ENCODE results near the gene CHAF1B.

The CHAF1B gene

GRCh38 chr21:36454093-36454531, 68.9 kb downstream of the CHAF1B start:
- DNase-seq (ENCODE audit: insufficient read length, low spot score) (no peak), FAIRE-seq (no peak)
- no peak for TF ChIP-seq POU2F2 (IDR thresholded peaks at IDR 0.05; ENCODE audit: low read depth, low read length)
- TF ChIP-seq TAF1 (IDR thresholded peaks at IDR 0.05; ENCODE audit: low read depth, low read length): no peak
- no peak for TF ChIP-seq SPI1 (IDR thresholded peaks at IDR 0.05; ENCODE audit: low read depth, low read length)
- no peak for TF ChIP-seq PAX5 (IDR thresholded peaks at IDR 0.05; ENCODE audit: insufficient read depth, low read length, severe bottlenecking)
- TF ChIP-seq POLR2A (IDR thresholded peaks at IDR 0.05; ENCODE audit: low read depth, low read length): no peak
- TF ChIP-seq POLR2AphosphoS5 (IDR thresholded peaks at IDR 0.05; ENCODE audit: low read depth, low read length): no peak

GRCh38 chr21:36454706-36455105, 69.5 kb downstream of the CHAF1B start:
- FAIRE-seq: no peak
- no peak for TF ChIP-seq POLR2A (IDR thresholded peaks at IDR 0.05; ENCODE audit: low read depth, low read length)
- TF ChIP-seq SPI1 (IDR thresholded peaks at IDR 0.05; ENCODE audit: low read depth, low read length): no peak
- no peak for TF ChIP-seq POLR2AphosphoS5 (IDR thresholded peaks at IDR 0.05; ENCODE audit: low read depth, low read length)
- TF ChIP-seq PAX5 (IDR thresholded peaks at IDR 0.05; ENCODE audit: insufficient read depth, low read length, severe bottlenecking): no peak
- no peak for TF ChIP-seq POU2F2 (IDR thresholded peaks at IDR 0.05; ENCODE audit: low read depth, low read length)
- TF ChIP-seq TAF1 (IDR thresholded peaks at IDR 0.05; ENCODE audit: low read depth, low read length): no peak

DNA sequence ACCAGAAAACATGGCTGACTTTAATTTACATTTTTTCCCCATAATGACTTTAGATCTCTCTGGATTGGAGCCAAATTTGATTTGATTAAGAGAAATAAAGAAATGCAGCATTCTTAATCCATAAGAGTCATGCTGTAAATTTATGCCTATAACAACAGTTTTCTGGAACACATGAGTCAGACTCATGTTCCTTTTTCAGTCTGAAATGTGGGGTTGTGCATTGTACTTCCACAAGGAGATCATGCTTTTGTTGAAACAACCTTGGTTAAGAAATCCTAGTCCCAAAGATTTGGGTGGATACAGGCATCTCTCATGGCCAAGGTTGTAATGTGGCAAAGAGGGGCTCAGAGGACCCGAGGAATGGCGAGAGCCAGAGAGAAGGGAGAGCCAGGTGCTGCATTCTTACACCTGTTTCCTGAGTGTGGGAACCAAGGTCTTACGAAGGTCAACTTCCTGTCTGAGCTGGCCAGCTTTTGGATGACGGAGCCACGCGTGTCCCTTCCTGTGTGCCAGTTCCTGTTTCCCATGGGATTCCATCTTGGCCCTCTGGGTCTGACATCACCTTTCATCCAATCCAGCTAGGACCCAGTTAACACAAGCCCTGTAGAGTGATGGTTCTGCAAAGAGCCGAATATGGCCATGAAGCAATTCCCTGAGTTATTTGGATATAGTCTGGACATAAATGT, 71.7 kb downstream of the CHAF1B start:
- DNase-seq (ENCODE audit: insufficient read length, low spot score) (no peak), FAIRE-seq (no peak)
- TF ChIP-seq SPI1 (IDR thresholded peaks at IDR 0.05; ENCODE audit: low read depth, low read length) (peak; percentile 35; the same call in 1 of the 2 replicates), POLR2A (IDR thresholded peaks at IDR 0.05; ENCODE audit: low read depth, low read length) (no peak)

More at GRCh38 chr21:36454706-36455105, 69.5 kb downstream of the CHAF1B start:
- no peak for DNase-seq (ENCODE audit: insufficient read length, low spot score)

GRCh38 chr21:36459098-36459497, 73.9 kb downstream of the CHAF1B start:
- DNase-seq (ENCODE audit: insufficient read length, low spot score) (no peak), FAIRE-seq (no peak)
- no peak for TF ChIP-seq POU2F2 (IDR thresholded peaks at IDR 0.05; ENCODE audit: low read depth, low read length)
- TF ChIP-seq SPI1 (IDR thresholded peaks at IDR 0.05; ENCODE audit: low read depth, low read length): no peak

GRCh38 chr21:36460866-36461265, 75.7 kb downstream of the CHAF1B start:
- TF ChIP-seq TAF1 (IDR thresholded peaks at IDR 0.05; ENCODE audit: low read depth, low read length) (no peak), POLR2A (IDR thresholded peaks at IDR 0.05; ENCODE audit: low read depth, low read length) (no peak), SPI1 (IDR thresholded peaks at IDR 0.05; ENCODE audit: low read depth, low read length) (no peak), PAX5 (IDR thresholded peaks at IDR 0.05; ENCODE audit: insufficient read depth, low read length, severe bottlenecking) (no peak), POLR2AphosphoS5 (IDR thresholded peaks at IDR 0.05; ENCODE audit: low read depth, low read length) (no peak), POU2F2 (IDR thresholded peaks at IDR 0.05; ENCODE audit: low read depth, low read length) (no peak)
- FAIRE-seq (no peak), DNase-seq (ENCODE audit: insufficient read length, low spot score) (no peak)

GRCh38 chr21:36461277-36461917, 76.2 kb downstream of the CHAF1B start:
- DNase-seq (ENCODE audit: insufficient read length, low spot score) (no peak), FAIRE-seq (no peak)
- TF ChIP-seq POLR2AphosphoS5 (IDR thresholded peaks at IDR 0.05; ENCODE audit: low read depth, low read length): no peak
- no peak for TF ChIP-seq POU2F2 (IDR thresholded peaks at IDR 0.05; ENCODE audit: low read depth, low read length)
- TF ChIP-seq PAX5 (IDR thresholded peaks at IDR 0.05; ENCODE audit: insufficient read depth, low read length, severe bottlenecking): no peak
- no peak for TF ChIP-seq POLR2A (IDR thresholded peaks at IDR 0.05; ENCODE audit: low read depth, low read length)
- TF ChIP-seq SPI1 (IDR thresholded peaks at IDR 0.05; ENCODE audit: low read depth, low read length): no peak
- no peak for TF ChIP-seq TAF1 (IDR thresholded peaks at IDR 0.05; ENCODE audit: low read depth, low read length)

DNA sequence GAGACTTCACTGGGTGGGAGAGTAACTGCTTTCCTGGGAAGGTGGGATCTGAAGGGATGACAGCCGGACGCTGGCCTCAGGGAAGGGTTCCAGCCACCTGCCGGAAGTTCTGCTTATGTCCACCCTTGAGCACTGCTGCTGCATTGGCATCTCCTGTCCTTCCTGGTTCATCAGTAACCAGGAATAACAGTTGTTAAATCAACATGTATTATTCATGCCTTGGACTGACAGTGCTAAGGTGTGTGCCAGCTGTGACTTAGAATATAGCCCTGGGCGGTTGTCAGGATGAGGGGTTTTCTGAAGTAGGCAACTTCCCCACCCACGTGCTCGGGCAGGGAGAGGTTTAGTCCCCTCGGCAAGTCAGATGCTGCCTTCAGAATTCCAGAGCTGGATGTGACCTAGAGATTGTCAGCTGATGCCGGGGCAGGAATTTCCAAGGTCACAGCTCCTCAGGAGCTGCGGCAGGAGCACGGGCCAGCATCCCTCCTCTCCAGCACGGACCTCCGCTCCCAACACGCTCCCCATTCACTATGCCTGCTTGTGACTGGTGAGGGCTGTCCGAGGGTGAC, 76.8 kb downstream of the CHAF1B start:
- TF ChIP-seq POU2F2 (IDR thresholded peaks at IDR 0.05; ENCODE audit: low read depth, low read length): no peak
- TF ChIP-seq TAF1 (IDR thresholded peaks at IDR 0.05; ENCODE audit: low read depth, low read length): no peak
- TF ChIP-seq PAX5 (IDR thresholded peaks at IDR 0.05; ENCODE audit: insufficient read depth, low read length, severe bottlenecking): no peak
- no peak for TF ChIP-seq SPI1 (IDR thresholded peaks at IDR 0.05; ENCODE audit: low read depth, low read length)
- no peak for FAIRE-seq
- no peak for DNase-seq (ENCODE audit: insufficient read length, low spot score)

GRCh38 chr21:36463204-36463603, 78.0 kb downstream of the CHAF1B start:
- TF ChIP-seq SPI1 (IDR thresholded peaks at IDR 0.05; ENCODE audit: low read depth, low read length) (no peak), TAF1 (IDR thresholded peaks at IDR 0.05; ENCODE audit: low read depth, low read length) (no peak), PAX5 (IDR thresholded peaks at IDR 0.05; ENCODE audit: insufficient read depth, low read length, severe bottlenecking) (no peak), POU2F2 (IDR thresholded peaks at IDR 0.05; ENCODE audit: low read depth, low read length) (no peak), POLR2AphosphoS5 (IDR thresholded peaks at IDR 0.05; ENCODE audit: low read depth, low read length) (no peak), POLR2A (IDR thresholded peaks at IDR 0.05; ENCODE audit: low read depth, low read length) (no peak)
- DNase-seq (ENCODE audit: insufficient read length, low spot score) (no peak), FAIRE-seq (no peak)

DNA sequence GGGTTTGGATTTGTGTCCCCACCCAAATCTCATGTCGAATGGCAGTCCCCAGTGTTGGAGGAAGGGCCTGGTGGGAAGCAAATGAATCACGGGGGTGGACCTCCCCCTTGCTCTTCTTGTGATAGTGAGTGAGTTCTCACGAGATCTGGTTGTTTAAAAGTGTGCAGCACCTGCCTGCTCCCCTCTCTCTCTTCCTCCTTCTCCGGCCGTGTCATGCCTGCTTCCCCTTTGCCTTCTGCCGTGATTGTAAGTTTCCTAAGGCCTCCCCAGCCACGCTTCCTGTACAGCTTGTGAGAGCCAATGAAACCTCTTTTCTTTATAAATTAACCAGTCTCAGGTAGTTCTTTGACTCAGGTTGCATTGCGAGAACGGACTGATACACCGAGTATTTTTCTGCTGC, 78.8 kb downstream of the CHAF1B start:
- FAIRE-seq (no peak), DNase-seq (ENCODE audit: insufficient read length, low spot score) (no peak)
- no peak for TF ChIP-seq TAF1 (IDR thresholded peaks at IDR 0.05; ENCODE audit: low read depth, low read length)
- TF ChIP-seq POLR2A (IDR thresholded peaks at IDR 0.05; ENCODE audit: low read depth, low read length): no peak
- peak; percentile 6; the same call in 1 of the 2 replicates for TF ChIP-seq SPI1 (IDR thresholded peaks at IDR 0.05; ENCODE audit: low read depth, low read length)
- TF ChIP-seq PAX5 (IDR thresholded peaks at IDR 0.05; ENCODE audit: insufficient read depth, low read length, severe bottlenecking): no peak
- TF ChIP-seq POLR2AphosphoS5 (IDR thresholded peaks at IDR 0.05; ENCODE audit: low read depth, low read length): no peak

DNA sequence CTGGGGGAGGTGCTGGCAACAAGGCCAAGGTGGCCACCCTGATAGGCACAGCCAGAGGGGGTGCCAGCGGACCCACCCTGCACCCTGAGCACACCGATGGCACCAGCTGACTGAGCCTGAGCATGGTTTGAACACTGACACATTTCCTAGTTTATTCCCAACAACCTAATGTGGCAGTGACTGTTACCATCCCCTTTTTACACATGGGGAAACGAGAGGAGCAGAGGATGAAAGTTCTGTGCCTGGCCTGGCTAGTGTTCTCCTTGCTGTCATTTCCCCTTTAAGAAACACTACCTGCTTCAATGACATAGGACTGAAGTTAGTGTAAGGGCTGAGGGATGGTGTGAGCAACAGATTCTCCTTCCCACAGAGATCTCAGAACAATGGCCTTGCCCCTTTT, 79.4 kb downstream of the CHAF1B start:
- FAIRE-seq (no peak), DNase-seq (ENCODE audit: insufficient read length, low spot score) (no peak)
- no peak for TF ChIP-seq POU2F2 (IDR thresholded peaks at IDR 0.05; ENCODE audit: low read depth, low read length)
- TF ChIP-seq PAX5 (IDR thresholded peaks at IDR 0.05; ENCODE audit: insufficient read depth, low read length, severe bottlenecking): no peak
- TF ChIP-seq POLR2A (IDR thresholded peaks at IDR 0.05; ENCODE audit: low read depth, low read length): no peak
- no peak for TF ChIP-seq POLR2AphosphoS5 (IDR thresholded peaks at IDR 0.05; ENCODE audit: low read depth, low read length)
- TF ChIP-seq TAF1 (IDR thresholded peaks at IDR 0.05; ENCODE audit: low read depth, low read length): no peak
- no peak for TF ChIP-seq SPI1 (IDR thresholded peaks at IDR 0.05; ENCODE audit: low read depth, low read length)

Measured in GM12891 (cell line).